Ovary (tissue), 3 donors: Measurements from ENCODE around the gene HOXA13.

Source experiments
- EP300 ChIP-seq: sonication (generic); formaldehyde crosslinking; IDR thresholded peaks from one replicate; pipeline ENCODE4 v1.6.1; 2017; ENCODE audit warnings: antibody characterized with exemption
- TF ChIP-seq, protein P1 (sequence below), 3 donors: fragments of 450-650 bp in 2 of 3; fragments of 200-600 bp in 1 of 3; IDR thresholded peaks; one replicate each; pipeline versions ENCODE4 v1.5.1 to v1.8.0; 2016 to 2022; ENCODE audit warnings: antibody characterized with exemption in 3 of 3, mild to moderate bottlenecking in 1 of 3
- donor health status: DM: no; HTN: no; CAD: no.

DNA sequence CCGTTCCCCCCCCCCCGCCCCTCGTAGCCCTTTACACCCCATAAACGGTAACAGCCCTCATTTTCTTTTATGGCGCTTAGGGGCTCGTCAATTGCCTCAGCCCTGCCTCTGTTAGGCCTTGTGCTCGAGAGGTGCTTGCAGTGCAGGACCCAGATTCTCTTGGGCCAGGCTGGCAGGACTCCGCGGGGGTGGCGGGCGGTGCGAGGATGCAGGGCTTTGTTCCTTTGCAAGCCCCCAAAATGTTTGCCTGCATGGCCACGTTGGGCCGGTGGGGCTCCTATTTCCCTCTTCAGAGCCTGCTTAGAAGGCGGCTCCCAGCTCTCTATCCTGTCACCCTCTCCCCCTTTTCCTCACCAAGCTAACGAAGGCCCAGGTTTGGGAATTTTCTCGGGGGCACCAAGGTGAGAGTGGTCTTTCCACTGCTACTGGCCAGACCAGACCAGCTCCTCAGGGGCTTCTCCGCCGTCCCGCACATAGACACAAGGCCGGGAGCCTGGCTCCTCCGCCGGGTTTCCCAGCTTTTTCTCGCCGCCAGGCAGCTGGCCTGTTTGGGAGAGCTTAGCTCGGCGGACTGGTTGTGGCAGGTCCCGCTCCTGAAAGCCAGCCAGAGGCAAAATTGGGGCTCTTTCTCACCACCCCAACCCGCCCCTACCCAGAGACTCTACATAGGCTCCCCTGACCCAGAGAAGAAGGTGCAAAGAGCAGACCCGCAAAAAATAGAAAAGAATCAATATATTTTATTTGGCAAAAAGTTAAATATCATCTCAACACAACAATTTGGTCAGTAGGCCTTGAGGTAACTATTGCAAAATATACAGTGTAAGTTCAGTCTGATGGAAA, 38.0 kb downstream of the HOXA13 start:
- no peak for TF ChIP-seq EP300
- TF ChIP-seq, protein P1, sequence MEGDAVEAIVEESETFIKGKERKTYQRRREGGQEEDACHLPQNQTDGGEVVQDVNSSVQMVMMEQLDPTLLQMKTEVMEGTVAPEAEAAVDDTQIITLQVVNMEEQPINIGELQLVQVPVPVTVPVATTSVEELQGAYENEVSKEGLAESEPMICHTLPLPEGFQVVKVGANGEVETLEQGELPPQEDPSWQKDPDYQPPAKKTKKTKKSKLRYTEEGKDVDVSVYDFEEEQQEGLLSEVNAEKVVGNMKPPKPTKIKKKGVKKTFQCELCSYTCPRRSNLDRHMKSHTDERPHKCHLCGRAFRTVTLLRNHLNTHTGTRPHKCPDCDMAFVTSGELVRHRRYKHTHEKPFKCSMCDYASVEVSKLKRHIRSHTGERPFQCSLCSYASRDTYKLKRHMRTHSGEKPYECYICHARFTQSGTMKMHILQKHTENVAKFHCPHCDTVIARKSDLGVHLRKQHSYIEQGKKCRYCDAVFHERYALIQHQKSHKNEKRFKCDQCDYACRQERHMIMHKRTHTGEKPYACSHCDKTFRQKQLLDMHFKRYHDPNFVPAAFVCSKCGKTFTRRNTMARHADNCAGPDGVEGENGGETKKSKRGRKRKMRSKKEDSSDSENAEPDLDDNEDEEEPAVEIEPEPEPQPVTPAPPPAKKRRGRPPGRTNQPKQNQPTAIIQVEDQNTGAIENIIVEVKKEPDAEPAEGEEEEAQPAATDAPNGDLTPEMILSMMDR (IDR thresholded peaks at IDR 0.05): no peak
